CD4-positive, alpha-beta T cell treated with Interleukin-15 for 4 hours (primary cell): Measurements from ENCODE around the gene PLCXD1.
A peak's percentile ranks its signal among the peaks of the same experiment; 100 is the strongest.
"Not testable (repeated sequence)": the region's sequence is repeated elsewhere in the genome, so short reads cannot be mapped to it uniquely, and the experiment has no call there.

Experiments used
- DNase-seq: peaks from one replicate; pipeline ENCODE4 v3.0.0-alpha.2; 2020; ENCODE audit warnings: low spot score

The PLCXD1 gene

DNA sequence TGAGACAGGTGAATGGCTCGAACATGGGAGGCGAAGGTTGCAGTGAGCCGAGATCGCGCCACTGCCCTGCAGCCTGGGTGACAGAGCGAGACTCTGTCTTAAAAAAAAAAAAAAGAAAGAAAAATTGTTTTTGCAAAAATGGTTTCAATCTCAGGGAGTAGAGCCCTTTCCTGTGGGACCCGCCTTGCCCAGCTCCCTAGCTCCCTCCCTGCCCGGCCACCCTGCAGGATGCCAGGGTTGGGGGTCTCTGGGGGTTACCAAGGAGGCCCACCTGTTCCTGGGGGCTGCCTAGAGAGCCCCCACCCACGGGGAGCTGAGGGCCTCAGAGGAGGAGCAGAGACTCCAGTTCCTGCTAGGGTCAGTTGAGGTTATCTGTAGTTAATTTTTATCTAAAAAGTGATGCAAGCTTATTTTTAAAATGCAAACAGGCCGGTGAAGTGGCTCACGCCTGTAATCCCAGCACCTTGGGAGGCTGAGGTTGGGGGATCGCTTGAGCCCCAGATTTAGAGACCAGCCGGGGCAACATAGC is 18.7 kb upstream of the PLCXD1 start:
- no peak for DNase-seq

- not testable (repeated sequence) for DNase-seq
Observed at GRCh38 chrX:264006-264405, 17.2 kb upstream of the PLCXD1 start.

DNA sequence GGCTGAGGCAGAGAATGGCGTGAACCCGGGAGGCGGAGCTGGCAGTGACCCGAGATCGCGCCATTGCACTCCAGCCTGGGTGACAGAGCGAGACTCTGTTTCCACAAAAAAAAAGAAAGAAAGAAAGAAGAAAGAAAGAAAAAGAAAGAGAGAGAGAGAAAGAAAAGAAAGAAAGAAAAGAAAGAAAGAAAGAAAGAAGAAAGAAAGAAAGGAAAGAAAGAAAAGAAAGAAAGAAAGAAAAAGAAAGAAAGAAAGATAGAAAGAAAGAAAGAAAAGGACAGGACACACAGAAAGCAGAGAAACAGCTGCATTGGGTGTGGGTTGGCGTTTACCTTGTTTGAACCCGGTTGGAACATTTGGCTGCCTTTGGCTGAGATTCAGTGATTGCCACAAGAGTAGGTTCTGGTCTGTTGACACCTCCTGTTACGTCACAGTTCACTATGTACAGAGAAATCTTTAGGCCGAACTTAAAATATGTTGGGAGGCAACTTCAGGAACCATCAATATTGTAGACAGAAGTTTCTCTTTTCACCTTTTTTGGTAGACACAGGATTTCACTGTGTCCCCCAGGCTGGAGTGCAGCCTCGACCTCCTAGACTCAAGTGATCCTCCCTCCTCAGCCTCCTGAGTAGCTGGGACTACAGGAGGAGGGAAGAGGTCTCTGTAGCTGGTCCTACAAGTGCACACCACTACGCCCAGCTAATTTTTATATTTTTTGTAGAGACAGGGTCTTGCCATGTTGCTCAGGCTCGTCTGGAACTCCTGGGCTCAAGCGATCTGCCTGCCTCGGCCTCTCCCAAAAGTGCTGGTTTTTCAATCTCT is 16.3 kb upstream of the PLCXD1 start:
- no peak for DNase-seq

DNA sequence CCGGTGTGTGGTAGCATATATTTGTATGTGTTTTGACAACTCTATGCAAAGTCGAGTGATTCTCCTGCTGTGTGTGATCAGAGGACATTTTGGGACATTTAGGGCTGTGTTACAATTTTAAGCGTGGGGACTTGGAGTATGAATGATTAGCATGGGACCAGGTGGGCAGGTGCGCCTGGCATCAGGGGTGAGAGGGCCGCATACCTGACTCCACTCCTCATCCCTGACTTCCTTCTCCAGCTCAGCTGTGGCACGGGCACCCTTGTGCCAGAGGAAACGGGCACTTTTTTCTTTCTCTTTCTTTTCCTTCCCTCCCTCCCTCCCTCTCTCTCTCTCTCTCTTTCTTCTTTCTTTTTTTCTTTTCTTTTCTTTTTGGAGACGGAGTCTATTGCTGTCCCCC is 15.7 kb upstream of the PLCXD1 start:
- DNase-seq = no peak

DNA sequence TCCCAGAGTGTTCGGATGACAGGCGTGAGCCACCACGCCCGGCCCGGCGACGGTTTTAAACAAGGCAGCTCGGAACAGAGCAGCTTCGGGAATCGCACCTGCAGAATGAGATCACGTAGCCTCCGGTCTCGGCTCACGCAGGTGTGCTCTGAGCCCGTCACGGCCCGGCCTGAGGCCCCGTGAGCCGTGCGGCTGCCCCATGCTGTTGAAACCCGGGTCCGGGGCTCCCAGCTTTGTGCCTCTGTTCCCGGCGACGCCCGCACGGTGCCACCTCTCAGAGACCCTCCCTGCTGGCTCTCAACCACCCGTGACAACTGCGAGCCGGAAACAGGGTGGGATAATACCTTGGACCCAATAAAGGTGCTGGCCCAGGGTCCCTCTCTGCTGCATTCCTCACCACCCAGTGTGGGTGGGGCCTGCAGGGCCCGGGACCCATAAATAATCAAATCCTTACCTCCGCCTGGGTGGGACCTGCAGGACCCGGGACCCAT is 13.4 kb upstream of the PLCXD1 start:
- DNase-seq = no peak

DNA sequence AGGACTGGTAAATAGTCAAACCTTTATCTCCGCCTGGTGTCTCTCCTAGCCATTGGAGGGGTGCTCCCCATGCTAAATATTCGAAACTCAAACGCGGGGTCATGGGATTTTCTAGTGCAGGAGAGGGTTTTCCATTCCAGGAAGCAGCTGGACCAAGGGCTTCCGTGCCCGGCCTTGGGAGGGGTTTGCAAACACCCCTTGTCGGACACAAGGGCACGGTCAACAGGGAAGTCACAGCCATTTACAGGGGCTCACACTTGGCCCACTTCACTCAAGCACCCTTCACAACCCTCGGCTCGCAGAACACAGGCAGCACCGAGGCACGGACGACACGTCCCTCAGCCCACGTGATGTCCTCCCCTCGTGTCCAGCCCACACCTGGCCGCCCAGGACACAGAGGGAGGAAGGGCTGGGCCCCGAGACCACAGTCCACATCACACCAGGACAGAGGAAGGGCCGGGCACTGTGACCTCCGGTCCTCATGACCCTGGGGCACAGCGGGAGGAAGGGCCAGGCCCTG is 10.3 kb upstream of the PLCXD1 start:
- DNase-seq = no peak

GRCh38 chrX:274904-275475 is 6.2 kb upstream of the PLCXD1 start:
- DNase-seq = no peak

GRCh38 chrX:275476-275966 is 5.7 kb upstream of the PLCXD1 start:
- DNase-seq = no peak

DNA sequence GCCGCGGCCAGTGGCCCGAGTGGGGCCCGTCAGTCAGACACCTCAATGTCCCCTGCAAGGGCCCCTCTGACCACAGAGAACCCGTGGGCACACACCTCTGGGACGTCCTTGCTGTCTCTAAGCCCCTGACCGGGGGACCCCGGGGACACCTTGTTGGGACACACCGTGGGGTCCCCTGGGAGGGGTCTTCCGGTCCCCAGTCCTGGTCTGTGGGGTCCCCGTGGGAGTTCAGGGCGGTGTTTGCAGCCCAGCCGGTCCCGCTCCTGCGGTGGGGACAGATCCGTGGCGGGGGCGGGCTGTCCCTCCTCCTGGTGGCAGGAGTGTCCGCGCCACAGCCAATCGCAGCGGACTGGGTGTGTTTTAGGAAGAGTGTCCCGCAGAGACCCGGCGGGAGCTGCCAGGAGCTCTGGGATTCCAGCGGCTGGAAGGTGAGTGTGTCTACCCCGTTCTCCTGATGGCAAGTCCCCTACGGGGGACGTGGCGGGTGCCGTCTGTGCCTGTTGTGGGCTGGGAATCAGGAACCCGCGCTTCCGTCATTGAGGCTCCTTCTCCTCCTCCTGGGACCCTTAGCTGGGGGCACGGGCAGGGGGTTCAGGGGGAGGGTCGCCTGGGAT is 5.1 kb upstream of the PLCXD1 start:
- peak; percentile 32 for DNase-seq

GRCh38 chrX:276581-277201 is 4.5 kb upstream of the PLCXD1 start:
- DNase-seq = no peak

DNA sequence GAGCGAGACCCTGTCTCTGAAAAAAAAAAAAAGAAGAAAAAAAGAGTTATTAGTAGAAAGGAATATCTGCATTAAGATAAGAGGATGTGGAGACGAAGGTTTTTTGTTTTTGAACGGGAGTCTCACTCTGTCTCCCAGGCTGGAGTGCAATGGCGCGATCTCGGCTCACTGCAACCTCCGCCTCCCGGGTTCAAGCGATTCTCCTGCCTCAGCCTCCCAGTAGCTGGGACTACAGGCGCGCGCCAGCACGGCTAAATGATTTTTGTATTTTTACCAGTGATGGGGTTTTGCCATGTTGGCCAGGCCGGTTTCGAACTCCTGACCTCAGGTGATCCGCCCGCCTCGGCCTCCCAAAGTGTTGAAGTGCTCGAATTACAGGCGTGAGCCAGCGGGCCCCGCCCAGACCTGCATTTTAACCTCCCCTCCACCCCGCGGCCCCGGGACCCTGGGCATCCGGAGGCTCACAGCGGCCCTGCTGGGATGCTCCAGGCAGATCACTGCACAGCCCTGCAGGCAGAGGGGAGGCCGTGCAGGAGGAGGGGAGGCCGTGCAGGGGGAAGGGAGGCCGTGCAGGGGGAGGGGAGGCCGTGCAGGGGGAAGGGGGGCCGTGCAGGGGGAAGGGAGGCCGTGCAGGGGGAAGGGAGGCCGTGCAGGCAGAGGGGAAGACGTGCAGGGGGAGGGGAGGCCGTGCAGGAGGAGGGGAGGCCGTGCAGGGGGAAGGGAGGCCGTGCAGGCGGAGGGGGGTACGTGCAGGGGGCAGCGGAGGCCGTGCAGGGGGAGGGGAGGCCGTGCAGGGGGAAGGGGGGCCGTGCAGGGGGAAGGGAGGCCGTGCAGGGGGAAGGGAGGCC is 1.2 kb upstream of the PLCXD1 start:
- not testable (repeated sequence) for DNase-seq

GRCh38 chrX:280722-281121 is 459 bp upstream of the PLCXD1 start:
- not testable (repeated sequence) for DNase-seq

DNA sequence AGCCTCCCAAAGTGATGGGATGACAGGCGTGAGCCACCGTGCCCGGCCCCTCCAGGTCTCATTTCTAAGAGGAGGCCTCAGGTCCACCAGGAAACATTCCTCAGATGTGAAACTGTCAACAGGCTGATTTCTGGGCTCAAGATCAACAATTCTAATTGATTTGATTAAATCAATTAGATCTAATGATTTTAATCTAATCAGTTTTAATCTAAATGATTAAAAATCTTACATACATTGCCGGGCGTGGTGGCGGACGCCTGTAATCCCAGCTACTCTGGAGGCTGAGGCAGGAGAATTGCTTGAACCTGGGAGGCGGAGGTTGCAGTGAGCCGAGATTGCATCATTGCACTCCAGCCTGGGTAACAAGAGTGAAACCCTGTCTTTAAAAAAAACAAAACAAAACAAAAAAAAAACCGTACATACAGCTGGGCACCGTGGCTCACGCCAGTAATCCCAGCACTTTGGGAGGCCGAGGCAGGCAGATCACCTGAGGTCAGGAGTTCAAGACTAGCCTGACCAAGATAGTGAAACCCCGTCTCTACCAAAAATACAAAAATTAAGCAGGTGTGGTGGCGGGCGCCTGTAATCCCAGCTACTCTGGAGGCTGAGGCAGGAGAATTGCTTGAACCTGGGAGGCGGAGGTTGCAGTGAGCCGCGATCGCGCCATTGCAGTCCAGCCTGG is 960 bp downstream of the PLCXD1 start:
- not testable (repeated sequence) for DNase-seq

GRCh38 chrX:283115-283845 is 2.1 kb downstream of the PLCXD1 start:
- peak; percentile 86 for DNase-seq

- no peak for DNase-seq
Observed at GRCh38 chrX:285076-285677, 4.0 kb downstream of the PLCXD1 start.

DNA sequence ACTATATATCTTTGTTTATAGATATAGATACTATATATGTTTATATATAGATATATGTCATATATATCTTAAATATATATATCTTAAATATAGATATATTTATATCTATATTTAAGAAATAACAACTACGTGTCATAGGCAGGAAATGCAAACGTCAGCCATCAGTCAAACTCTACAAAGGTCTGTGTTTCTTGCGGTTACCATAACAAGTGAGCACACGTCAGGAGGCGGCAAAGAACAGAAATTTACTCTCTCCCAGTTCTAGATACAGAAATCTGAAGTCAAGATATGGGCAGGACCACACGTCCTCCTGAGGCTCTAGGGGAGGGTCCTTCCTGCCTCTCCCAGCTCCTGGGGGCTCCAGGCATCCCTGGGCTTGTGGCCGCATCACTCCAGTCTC is 6.5 kb downstream of the PLCXD1 start:
- DNase-seq = no peak

DNA sequence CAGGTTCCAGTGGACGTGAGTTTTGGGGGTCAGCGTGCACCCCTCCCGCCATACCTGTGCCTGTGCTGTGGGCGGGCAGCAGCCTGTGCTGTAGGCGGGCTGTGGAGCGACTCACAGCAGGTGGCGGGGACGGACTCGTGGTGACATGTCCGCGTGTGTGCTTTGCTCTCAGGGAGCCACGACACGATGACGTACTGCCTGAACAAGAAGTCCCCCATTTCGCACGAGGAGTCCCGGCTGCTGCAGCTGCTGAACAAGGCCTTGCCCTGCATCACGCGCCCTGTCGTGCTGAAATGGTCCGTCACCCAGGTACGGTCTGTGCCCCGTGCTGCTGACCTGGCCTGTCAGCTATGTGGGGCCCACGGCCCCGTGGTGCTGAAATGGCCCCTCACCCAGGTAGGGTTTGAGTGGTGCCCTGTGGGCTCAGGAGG is 7.4 kb downstream of the PLCXD1 start:
- DNase-seq = no peak

DNA sequence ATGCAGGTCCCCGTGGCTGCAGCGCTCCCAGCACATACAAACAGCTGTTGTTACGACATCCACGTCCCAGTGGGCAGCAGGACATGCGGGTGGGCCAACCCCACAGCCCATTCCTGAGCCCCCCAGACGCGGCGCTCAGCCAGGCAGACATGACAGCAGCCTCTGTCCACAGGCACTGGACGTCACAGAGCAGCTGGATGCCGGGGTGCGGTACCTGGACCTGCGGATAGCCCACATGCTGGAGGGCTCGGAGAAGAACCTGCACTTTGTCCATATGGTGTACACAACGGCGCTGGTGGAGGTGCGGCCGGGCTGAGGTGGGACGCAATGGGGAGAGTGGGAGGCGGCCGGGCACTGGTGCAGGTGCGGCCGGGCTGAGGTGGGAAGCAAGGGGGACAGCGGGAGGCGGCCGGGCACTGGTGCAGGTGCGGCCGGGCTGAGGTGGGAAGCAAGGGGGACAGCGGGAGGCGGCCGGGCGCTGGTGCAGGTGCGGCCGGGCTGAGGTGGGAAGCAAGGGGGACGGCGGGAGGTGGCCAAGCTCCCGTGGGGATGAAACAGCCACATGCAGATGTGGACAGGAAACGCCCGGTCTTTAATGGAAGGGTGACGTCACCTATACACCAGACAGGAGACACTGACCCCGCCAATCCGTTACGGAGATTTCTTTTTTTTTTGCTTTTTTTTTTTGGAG is 9.4 kb downstream of the PLCXD1 start:
- DNase-seq = no peak

DNA sequence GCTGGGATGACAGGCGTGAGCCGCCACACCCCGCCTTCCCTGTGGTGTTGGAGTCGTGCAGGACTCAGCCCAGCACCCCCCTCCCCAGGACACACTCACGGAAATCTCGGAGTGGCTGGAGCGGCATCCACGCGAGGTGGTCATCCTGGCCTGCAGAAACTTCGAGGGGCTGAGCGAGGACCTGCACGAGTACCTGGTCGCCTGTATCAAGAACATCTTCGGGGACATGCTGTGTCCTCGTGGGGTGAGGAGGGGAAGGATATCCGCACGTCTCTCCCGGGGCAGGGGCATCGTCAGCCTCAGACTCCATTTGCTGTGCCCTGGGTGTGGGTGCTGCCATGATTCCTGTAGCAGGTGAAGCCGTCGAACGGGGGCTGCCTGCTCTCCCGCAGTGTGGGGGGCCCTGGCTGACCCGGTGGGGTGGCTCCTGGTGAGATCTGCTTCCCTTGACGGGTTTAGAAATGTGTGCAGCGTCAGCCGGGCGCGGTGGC is 10.3 kb downstream of the PLCXD1 start:
- DNase-seq = no peak
